Stromal cell of bone marrow (primary cell): ENCODE results near the gene ANKRD28.
A peak's percentile ranks its signal among the peaks of the same experiment; 100 is the strongest.
"Not testable (repeated sequence)": the region's sequence is repeated elsewhere in the genome, so short reads cannot be mapped to it uniquely, and the experiment has no call there.

Experiments
- DNase-seq: peaks from one replicate; pipeline ENCODE4 v3.0.0-alpha.2; 2012; ENCODE audit warnings: low read depth

ANKRD28 gene

GRCh38 chr3:15771444-15771843, 26.3 kb downstream of the ANKRD28 start:
- DNase-seq: no peak

- DNase-seq: no peak
These were observed 28.4 kb downstream of the ANKRD28 start for GRCh38 chr3:15769256-15769915.

GRCh38 chr3:15768421-15769255, 29.1 kb downstream of the ANKRD28 start:
- DNase-seq: peak; percentile 95

- DNase-seq: no peak
These were observed 31.4 kb downstream of the ANKRD28 start for GRCh38 chr3:15766406-15766805.

- DNase-seq: peak; percentile 14
These were observed 39.5 kb downstream of the ANKRD28 start for GRCh38 chr3:15758295-15758694.

GRCh38 chr3:15757824-15758223, 40.0 kb downstream of the ANKRD28 start:
- DNase-seq: no peak

GRCh38 chr3:15756505-15756904, 41.3 kb downstream of the ANKRD28 start:
- DNase-seq: no peak

GRCh38 chr3:15755780-15756179, 42.0 kb downstream of the ANKRD28 start:
- DNase-seq: no peak

GRCh38 chr3:15755181-15755580, 42.6 kb downstream of the ANKRD28 start:
- DNase-seq: no peak

GRCh38 chr3:15754047-15754446, 43.7 kb downstream of the ANKRD28 start:
- DNase-seq: peak; percentile 24

- DNase-seq: no peak
These were observed 44.6 kb downstream of the ANKRD28 start for GRCh38 chr3:15753056-15753710.

GRCh38 chr3:15750879-15751278, 46.9 kb downstream of the ANKRD28 start:
- no peak for DNase-seq

- no peak for DNase-seq
These were observed 47.6 kb downstream of the ANKRD28 start for GRCh38 chr3:15750143-15750542.

- DNase-seq: not testable (repeated sequence)
These were observed 51.9 kb downstream of the ANKRD28 start for GRCh38 chr3:15745896-15746295.

GRCh38 chr3:15744176-15744575, 53.6 kb downstream of the ANKRD28 start:
- DNase-seq: no peak

GRCh38 chr3:15743587-15744009, 54.2 kb downstream of the ANKRD28 start:
- DNase-seq: no peak

- DNase-seq: not testable (repeated sequence)
These were observed 55.5 kb downstream of the ANKRD28 start for GRCh38 chr3:15742236-15742635.

- DNase-seq: not testable (repeated sequence)
These were observed 59.2 kb downstream of the ANKRD28 start for GRCh38 chr3:15738616-15739005.

- DNase-seq: no peak
These were observed 66.8 kb downstream of the ANKRD28 start for GRCh38 chr3:15731024-15731423.

- DNase-seq: peak; percentile 57
These were observed 69.0 kb downstream of the ANKRD28 start for GRCh38 chr3:15728766-15729165.

- DNase-seq: no peak
These were observed 70.9 kb downstream of the ANKRD28 start for GRCh38 chr3:15726881-15727280.

GRCh38 chr3:15726043-15726442, 71.7 kb downstream of the ANKRD28 start:
- no peak for DNase-seq

- no peak for DNase-seq
These were observed 73.3 kb downstream of the ANKRD28 start for GRCh38 chr3:15724446-15724845.
